Ishikawa (cell line): ENCODE data around the gene KLHL14.
A peak's percentile ranks its signal among the peaks of the same experiment; 100 is the strongest.

Experiments
- CEBPB ChIP-seq: IDR thresholded peaks from 2 replicates; pipeline ENCODE4 v1.6.1; 2012
- CREB1 ChIP-seq: IDR thresholded peaks from 2 replicates; pipeline ENCODE4 v1.6.1; 2012; ENCODE audit warnings: low read depth
- EGR1 ChIP-seq: IDR thresholded peaks from 2 replicates; pipeline ENCODE4 v1.6.1; 2012
- EP300 ChIP-seq: IDR thresholded peaks from 2 replicates; pipeline ENCODE4 v1.6.1; 2012; ENCODE audit warnings: borderline replicate concordance
- FOXM1 ChIP-seq: IDR thresholded peaks from 2 replicates; pipeline ENCODE4 v1.6.1; 2012; ENCODE audit warnings: low read depth, borderline replicate concordance
- MAX ChIP-seq: IDR thresholded peaks from 2 replicates; pipeline ENCODE4 v1.6.1; 2012
- NFIC ChIP-seq: IDR thresholded peaks from 2 replicates; pipeline ENCODE4 v1.6.1; 2012
- RAD21 ChIP-seq: IDR thresholded peaks from 2 replicates; pipeline ENCODE4 v1.6.1; 2012; ENCODE audit warnings: low read depth
- TAF1 ChIP-seq: IDR thresholded peaks from 2 replicates; pipeline ENCODE4 v1.6.1; 2012; ENCODE audit warnings: low read depth, mild to moderate bottlenecking
- TCF12 ChIP-seq: IDR thresholded peaks from 2 replicates; pipeline ENCODE4 v1.6.1; 2012; ENCODE audit warnings: low read depth
- TEAD4 ChIP-seq: IDR thresholded peaks from 2 replicates; pipeline ENCODE4 v1.6.1; 2012
- USF1 ChIP-seq: IDR thresholded peaks from 2 replicates; pipeline ENCODE4 v1.6.1; 2012
- YY1 ChIP-seq: IDR thresholded peaks from 2 replicates; pipeline ENCODE4 v1.6.1; 2012; ENCODE audit warnings: low read depth
- ZBTB7A ChIP-seq: IDR thresholded peaks from 2 replicates; pipeline ENCODE4 v1.6.1; 2012; ENCODE audit warnings: low read depth
- TF ChIP-seq, protein P1 (sequence below): IDR thresholded peaks from 2 replicates; pipeline ENCODE4 v1.6.1; 2012; ENCODE audit warnings: low read depth, mild to moderate bottlenecking

The KLHL14 gene

GRCh38 chr18:32734442-32734841 lies 38.4 kb downstream of the KLHL14 start:
- no peak for TF ChIP-seq TCF12
- no peak for TF ChIP-seq YY1
- no peak for TF ChIP-seq FOXM1
- no peak for TF ChIP-seq CEBPB
- no peak for TF ChIP-seq TEAD4
- no peak for TF ChIP-seq USF1
- no peak for TF ChIP-seq EP300
- no peak for TF ChIP-seq RAD21
- no peak for TF ChIP-seq CREB1
- TF ChIP-seq EGR1 = no peak
- no peak for TF ChIP-seq NFIC
- TF ChIP-seq TAF1 = no peak
- no peak for TF ChIP-seq MAX
- TF ChIP-seq, protein P1, sequence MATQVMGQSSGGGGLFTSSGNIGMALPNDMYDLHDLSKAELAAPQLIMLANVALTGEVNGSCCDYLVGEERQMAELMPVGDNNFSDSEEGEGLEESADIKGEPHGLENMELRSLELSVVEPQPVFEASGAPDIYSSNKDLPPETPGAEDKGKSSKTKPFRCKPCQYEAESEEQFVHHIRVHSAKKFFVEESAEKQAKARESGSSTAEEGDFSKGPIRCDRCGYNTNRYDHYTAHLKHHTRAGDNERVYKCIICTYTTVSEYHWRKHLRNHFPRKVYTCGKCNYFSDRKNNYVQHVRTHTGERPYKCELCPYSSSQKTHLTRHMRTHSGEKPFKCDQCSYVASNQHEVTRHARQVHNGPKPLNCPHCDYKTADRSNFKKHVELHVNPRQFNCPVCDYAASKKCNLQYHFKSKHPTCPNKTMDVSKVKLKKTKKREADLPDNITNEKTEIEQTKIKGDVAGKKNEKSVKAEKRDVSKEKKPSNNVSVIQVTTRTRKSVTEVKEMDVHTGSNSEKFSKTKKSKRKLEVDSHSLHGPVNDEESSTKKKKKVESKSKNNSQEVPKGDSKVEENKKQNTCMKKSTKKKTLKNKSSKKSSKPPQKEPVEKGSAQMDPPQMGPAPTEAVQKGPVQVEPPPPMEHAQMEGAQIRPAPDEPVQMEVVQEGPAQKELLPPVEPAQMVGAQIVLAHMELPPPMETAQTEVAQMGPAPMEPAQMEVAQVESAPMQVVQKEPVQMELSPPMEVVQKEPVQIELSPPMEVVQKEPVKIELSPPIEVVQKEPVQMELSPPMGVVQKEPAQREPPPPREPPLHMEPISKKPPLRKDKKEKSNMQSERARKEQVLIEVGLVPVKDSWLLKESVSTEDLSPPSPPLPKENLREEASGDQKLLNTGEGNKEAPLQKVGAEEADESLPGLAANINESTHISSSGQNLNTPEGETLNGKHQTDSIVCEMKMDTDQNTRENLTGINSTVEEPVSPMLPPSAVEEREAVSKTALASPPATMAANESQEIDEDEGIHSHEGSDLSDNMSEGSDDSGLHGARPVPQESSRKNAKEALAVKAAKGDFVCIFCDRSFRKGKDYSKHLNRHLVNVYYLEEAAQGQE = no peak
- no peak for TF ChIP-seq ZBTB7A

DNA sequence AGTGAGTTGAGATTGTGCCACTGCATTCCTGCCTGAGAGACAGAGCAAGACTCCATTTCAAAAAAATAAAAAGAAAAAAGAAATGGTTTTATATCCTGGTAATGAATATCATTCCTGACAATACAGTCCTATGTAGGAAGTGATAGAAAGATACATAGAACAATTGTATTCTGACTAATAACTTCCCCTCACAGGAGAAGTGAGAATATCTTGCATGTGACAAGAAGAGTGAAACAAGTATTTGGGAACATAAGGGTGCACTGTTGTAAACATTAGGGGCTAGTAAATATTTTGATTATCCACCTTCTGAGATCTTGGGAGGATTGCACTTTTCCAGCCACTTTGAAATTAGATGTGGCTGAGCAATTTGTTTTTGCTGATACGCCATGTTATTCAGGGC lies 40.7 kb downstream of the KLHL14 start:
- no peak for TF ChIP-seq EP300
- TF ChIP-seq TAF1 = no peak
- no peak for TF ChIP-seq EGR1
- TF ChIP-seq RAD21 = no peak
- no peak for TF ChIP-seq CREB1
- TF ChIP-seq MAX = no peak
- no peak for TF ChIP-seq YY1
- TF ChIP-seq FOXM1 = no peak
- TF ChIP-seq, protein P1 = no peak
- TF ChIP-seq USF1 = no peak
- TF ChIP-seq TEAD4 = no peak
- TF ChIP-seq CEBPB = no peak
- TF ChIP-seq ZBTB7A = no peak
- TF ChIP-seq NFIC = no peak
- no peak for TF ChIP-seq TCF12

DNA sequence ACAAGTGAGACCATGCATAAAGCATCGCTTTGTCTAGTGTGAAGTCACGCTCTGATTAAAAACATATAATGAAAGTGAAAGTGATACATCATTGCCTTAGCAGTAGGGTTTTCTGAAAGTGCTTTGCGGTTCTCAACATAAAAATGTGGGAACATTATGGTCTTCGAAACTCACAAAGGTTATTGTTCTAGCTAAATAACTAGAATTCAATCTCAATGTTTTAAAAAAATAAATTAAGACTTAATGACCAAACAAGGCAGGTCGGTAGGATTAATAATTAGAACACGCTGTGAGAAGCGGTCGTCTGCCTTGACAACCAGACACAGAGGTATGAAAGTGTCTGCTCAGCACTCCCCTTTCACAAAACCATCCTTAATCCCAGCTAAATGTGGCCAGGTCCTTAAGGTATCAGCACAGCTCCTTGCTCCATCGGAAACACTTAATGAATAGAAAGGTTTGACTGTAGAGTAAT lies 42.2 kb downstream of the KLHL14 start:
- TF ChIP-seq TCF12 (no peak), EP300 (0 out of 2 replicates have a peak, but pooled peaks have one; percentile 23)

GRCh38 chr18:32730068-32730467 lies 42.8 kb downstream of the KLHL14 start:
- no peak for TF ChIP-seq MAX
- TF ChIP-seq FOXM1 = no peak
- no peak for TF ChIP-seq ZBTB7A
- TF ChIP-seq CREB1 = no peak

- TF ChIP-seq, protein P1 = no peak
- TF ChIP-seq CREB1 = no peak
- TF ChIP-seq TEAD4 = no peak
- no peak for TF ChIP-seq NFIC
- TF ChIP-seq ZBTB7A = no peak
- TF ChIP-seq USF1 = no peak
- no peak for TF ChIP-seq TAF1
- TF ChIP-seq MAX = no peak
- no peak for TF ChIP-seq FOXM1
- TF ChIP-seq EGR1 = no peak
- TF ChIP-seq CEBPB = no peak
- no peak for TF ChIP-seq EP300
- TF ChIP-seq TCF12 = no peak
- no peak for TF ChIP-seq RAD21
- no peak for TF ChIP-seq YY1
These were observed 48.6 kb downstream of the KLHL14 start for GRCh38 chr18:32724071-32724749.
